ENCODE results near the gene TUBB4A. TPM values are rescaled to one million over a fixed set of nuclear protein-coding genes. Genes with fewer than 3 reads are reported as not detected.

TUBB4A gene
- total RNA-seq, 1 donor, result not detected

DNA sequence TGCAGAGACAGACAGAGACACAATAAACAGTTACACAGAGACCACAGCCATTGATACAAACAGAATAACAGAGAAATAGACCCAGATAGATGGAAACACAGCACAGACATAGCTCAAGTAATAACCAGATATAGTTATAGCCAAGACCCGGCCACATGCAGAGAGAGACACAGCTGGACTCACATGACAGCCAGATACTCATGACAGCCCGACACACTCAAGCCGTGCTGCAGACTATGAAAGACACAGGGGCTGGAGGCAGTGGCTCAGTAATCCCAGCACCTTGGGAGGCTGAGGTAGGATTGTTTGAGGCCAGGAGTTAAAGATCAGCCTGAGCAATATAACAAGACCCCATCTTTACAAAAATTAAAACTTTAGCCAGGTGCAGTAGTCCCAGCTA lies 18.9 kb downstream of the TUBB4A start:
- no peak overlapping the region for H3K4me3 ChIP-seq (ENCODE audit: low read depth, low read length)
- no peak for DNase-seq (ENCODE audit: low read depth)
- no peak for TF ChIP-seq CTCF (IDR thresholded peaks at IDR 0.05; ENCODE audit: insufficient read depth, low read depth, low read length)

GRCh38 chr19:6482343-6482686 lies 19.8 kb downstream of the TUBB4A start:
- DNase-seq (ENCODE audit: low read depth), result no peak
- H3K4me3 ChIP-seq (ENCODE audit: low read depth, low read length), result no peak overlapping the region
- TF ChIP-seq CTCF (IDR thresholded peaks at IDR 0.05; ENCODE audit: insufficient read depth, low read depth, low read length), result no peak

DNA sequence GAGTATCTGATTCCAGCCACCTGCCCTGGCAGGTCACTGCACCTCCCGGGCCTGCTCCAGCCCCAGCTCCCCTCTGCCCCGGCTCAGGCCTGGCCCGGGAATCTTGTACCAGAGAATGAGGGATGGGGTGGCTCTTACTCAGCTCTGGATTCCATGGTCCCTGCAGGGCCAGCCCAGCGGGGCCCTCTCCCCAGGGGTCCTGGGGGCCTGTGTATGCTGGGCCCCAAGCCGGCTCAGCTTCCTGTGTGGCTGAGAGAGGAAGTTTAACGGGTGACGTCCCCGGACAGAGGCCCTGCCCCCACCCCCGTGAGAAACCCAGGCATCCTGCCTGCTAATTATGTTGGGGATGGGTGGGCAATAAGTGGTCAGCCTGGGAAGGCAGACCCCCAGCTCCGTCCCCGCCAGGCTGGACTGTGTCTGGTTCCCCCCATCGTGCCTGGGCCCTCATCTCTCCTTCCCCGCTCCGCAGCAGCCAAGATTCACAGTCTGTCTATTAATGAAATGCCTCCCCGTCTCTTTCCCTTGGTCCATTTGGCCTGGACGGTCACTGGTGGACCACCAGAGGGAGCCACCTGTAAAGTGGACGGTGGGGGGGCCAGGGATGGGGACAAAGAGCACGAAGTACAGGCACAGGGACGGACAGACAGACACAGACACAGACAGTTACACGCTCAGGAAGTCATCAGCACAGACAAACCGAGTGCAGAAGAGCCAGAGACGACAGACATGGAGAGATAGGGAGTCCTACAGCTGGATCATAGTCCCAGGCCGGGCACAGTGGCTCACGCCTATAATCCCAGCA lies 20.4 kb downstream of the TUBB4A start, which contains the start of gene DENND1C:
TSS of gene DENND1C (minus strand) at position 247 of the 802 bp plus-strand sequence. CDS start at position 155, 92 bp downstream.
- no peak for DNase-seq (ENCODE audit: low read depth)
- peak; percentile 48 for TF ChIP-seq CTCF (IDR thresholded peaks at IDR 0.05; ENCODE audit: insufficient read depth, low read depth, low read length)
- no peak within 1 kb of the TSS for H3K4me3 ChIP-seq (ENCODE audit: low read depth, low read length)

DNA sequence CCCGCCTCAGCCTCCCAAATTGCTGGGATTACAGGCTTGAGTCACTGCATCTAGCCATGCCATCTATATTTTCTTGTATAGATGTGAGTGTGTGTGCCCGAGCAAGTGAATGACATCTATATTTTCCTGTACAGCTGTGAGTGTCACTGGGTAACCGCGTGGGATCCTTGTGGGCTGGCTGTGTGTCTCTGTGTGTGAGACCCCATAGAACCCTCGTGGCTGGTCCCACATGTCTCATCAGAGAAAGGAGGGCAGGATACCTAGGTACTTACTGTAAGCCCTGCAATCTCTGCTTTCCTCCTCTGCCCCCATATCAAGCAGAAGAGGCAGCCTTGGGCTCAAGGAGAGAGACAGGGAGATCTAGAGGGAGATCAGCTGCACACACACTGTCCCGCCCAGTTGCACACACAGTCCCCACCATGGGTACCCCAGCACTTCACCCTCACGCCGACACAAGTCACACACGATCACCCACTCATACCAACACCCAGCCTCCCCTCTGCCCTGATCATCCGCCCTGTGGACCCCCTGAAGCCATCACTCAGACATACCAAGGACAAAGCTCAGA lies 21.2 kb downstream of the TUBB4A start:
- DNase-seq (ENCODE audit: low read depth), result no peak
- TF ChIP-seq CTCF (IDR thresholded peaks at IDR 0.05; ENCODE audit: insufficient read depth, low read depth, low read length), result no peak
- no peak overlapping the region for H3K4me3 ChIP-seq (ENCODE audit: low read depth, low read length)

DNA sequence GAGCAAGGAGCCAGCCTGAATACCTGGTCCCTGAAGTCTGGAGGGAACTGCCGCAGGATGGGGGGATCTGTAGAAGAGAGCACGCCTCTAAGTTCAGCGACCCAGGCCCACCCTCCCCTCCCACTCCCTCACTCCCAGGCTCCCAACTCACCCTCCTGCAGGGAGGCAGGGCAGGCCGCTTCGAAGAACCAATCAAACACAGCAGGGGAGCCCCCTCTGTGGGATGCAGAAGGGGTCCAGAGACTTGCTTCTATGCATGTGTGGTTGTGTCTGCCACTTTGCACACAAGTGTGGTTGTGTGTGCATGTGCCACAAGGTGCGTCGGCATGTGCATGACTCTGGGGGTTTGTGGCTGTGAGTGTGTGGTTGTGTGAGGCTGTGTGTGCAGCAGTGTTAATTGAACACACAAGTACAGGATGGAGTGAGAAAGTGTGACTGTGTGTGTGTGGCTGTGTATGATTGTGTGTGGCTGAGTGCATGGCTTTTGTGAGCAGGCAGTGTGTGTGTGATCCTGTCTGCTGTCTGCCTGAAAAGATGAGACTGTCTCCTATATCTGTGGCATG lies 22.2 kb downstream of the TUBB4A start:
- TF ChIP-seq CTCF (IDR thresholded peaks at IDR 0.05; ENCODE audit: insufficient read depth, low read depth, low read length), result no peak
- DNase-seq (ENCODE audit: low read depth), result no peak
- no peak overlapping the region for H3K4me3 ChIP-seq (ENCODE audit: low read depth, low read length)

GRCh38 chr19:6478815-6479214 lies 23.3 kb downstream of the TUBB4A start:
- TF ChIP-seq CTCF (IDR thresholded peaks at IDR 0.05; ENCODE audit: insufficient read depth, low read depth, low read length), result no peak
- H3K4me3 ChIP-seq (ENCODE audit: low read depth, low read length), result no peak overlapping the region
- no peak for DNase-seq (ENCODE audit: low read depth)
